GM21576 (cell line): ENCODE data around the gene NAPB.

Experiments used
- ATAC-seq: cut with Tn5 transposase; IDR thresholded peaks from one replicate; pipeline ENCODE4 v1.9.1; 2021; ENCODE audit warnings: mild to moderate bottlenecking, moderate library complexity; ENCODE audit not compliant: unreplicated experiment

Gene NAPB

GRCh38 chr20:23369072-23369823 is 52.0 kb downstream of the NAPB start:
- no peak for ATAC-seq

DNA sequence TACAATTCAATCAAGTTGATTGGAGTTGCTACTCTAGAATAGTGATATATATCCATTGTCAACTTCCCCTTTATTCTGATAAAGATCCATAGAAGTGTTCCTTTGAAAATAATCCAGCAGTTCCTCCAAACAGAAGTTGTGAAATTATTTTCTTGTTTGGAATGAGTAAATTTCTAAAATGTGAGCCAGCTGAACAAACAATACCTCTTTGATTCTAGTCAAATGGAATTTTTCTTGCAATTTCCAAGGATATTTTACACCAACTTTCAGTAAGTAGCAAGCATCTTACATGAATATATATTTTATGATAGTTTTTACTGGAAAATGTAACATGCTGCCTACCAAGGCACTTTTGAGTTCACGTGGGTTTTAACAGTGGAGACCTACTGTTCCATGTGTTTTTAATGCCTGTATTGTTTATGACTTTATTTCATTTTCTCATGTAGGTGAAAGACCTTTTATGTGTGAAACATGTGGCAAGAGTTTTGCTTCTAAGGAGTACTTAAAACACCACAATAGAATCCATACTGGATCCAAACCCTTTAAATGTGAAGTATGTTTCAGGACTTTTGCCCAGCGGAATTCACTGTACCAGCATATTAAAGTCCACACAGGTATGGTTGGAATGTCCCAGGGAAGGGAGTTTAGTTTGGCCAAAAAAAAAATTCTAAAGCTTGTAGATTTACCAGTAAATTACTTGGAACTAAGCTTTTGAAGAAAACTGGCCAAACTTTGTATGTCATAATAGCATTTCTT is 52.8 kb downstream of the NAPB start:
- ATAC-seq = no peak

DNA sequence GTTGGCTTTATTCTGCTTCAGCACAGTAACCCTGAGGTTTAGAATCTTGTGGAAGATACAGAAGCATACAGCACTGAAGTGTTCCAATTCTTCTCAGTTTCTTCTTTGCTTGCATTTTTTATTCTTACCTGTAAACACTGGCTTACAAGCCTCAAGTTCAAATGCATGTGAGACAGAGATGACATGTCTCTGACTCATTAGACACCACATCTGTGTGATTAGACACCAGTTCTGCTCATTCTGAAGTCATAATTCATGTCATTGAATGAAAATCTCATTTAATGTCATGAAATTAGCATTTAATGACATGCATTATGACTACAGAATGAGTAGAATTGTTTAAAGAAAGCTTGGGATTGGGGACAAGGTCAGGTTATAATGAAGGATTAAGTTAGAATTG is 53.5 kb downstream of the NAPB start:
- no peak for ATAC-seq

DNA sequence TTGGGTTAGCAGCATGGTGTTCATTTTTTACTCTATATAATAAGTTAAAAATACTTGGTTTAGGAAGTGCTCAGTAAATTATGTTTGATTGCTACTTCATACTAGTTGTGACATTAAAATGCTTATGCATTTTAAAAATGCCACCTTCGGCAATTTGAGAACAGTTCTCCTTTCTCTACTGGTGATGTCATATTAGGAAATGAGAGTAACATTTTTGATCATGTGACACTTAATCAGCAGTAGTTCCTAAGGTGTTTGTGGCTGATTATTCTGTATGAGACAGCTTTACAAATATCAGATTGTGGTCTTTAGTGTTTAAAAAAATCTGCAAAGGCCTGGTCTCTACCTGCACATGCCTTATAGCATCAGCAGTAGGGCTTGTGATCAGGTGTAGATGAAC is 54.9 kb downstream of the NAPB start:
- ATAC-seq = no peak

DNA sequence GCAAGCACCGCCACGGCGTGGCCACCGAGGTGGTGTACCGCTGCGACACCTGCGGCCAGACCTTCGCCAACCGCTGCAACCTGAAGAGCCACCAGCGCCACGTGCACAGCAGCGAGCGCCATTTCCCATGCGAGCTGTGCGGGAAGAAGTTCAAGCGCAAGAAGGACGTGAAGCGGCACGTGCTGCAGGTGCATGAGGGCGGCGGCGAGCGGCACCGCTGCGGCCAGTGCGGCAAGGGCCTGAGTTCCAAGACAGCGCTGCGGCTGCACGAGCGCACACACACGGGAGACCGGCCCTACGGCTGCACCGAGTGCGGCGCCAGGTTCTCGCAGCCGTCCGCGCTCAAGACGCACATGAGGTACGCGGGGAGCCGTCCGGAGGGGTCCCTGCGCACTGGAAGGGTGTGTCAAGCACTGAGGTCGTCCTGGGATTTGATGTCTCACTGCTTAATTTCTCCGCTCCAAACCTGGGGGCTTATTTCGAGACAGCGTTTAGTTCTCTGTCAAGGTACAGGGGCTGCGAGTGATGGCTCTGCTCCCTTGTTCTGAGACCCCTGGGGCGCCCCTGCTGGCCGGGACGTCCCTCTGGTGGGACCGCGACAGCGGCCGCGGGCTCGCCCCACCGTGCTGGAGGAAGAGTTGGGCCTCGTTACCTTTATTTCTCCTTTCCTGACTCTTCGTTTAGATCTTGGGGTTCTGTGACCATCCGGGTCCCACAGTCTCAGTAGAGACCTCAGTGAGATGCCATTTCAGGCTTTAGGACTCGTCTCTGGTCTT is 55.7 kb downstream of the NAPB start:
- ATAC-seq = no peak

DNA sequence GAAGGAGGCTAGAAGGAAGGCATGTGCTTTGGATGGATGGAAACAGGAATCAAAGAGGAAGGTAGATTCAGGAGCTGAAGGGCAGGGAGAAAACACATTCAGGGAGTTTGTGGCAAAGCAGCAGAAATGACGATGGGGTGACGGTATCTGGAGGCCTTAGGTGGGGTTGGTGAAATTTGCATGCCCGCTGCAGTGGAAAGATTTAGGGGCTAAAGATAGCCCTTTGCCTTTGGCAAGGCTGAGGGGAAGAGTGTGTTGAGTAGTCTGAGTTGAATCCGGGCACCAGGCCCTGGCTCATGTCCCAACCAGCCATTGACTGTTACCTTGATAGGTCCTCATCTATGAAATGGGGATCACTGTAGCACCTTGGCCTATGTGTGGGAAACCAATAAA is 58.0 kb downstream of the NAPB start:
- no peak for ATAC-seq

GRCh38 chr20:23362392-23363256 is 58.7 kb downstream of the NAPB start:
- peak; percentile 5 for ATAC-seq

DNA sequence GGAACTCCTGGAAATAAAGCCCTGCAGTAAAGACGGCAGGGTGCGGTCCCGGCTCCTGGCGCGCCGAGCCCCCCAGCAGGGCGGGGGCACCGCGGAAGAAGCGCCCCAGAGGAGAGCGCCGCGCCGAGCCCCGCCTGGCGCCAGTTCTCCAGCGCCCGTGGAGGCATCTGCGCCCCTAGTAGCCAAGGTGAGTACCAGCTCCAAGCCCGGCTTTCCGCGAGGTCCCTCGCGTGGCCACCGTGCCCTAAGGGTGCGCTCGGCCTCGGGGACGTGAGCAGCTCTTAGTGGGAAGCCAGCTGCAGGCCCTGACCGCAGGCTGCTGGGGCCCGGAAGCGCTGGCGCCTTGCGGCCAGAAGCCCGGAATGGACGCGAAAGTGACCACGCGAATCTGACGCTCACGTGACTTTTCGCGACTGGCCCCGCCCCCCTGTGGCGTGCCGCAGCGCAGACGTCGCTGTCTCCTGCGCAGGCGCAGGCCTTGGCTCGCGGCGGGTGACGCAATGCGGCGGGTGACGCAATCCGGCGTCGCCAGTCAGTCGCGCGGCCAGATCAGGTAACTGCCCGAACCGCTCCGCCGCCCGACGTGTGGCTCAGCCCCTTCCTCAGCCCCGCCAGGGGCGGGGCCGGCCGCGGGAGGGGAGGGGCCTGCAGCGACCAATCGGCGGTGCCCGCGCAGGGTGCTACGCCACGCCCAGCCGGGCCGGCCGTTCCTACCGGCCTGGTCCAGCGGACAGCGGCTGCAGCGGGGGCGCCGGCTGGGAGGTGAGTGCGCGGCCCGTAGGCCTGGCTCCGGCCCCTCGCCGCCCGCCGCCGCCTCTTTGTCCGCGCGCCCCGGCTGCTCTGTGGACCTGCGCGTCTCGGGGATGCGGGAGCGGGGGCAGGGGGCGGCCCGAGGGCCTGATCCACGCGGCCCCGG is 59.6 kb downstream of the NAPB start, which contains the start of gene GZF1:
Gene GZF1 (plus strand): TSS at position 707 of the 916 bp plus-strand sequence. CDS start 2,202 bp downstream, outside the sequence.
- ATAC-seq = peak; percentile 55

GRCh38 chr20:23361119-23361475 is 60.2 kb downstream of the NAPB start:
- no peak for ATAC-seq

GRCh38 chr20:23360531-23360930 is 60.8 kb downstream of the NAPB start:
- ATAC-seq = no peak

- no peak for ATAC-seq
These were observed 62.2 kb downstream of the NAPB start for GRCh38 chr20:23358923-23359593.

DNA sequence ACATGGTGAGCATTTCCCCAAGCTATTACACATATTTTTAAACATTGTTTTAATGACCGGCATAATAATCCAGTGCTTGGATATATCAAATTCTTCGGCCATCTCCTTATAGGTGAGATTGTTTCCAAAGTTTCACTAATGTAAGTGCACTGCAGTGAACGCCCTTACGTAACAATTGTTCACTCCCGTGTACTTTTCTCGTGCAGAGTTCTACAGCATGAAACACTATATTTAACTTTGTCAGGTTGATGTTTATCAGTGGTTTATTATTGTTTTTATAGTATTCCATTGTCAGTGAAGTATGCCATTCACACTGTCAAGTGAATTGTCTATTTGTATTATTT is 62.8 kb downstream of the NAPB start:
- ATAC-seq = no peak

DNA sequence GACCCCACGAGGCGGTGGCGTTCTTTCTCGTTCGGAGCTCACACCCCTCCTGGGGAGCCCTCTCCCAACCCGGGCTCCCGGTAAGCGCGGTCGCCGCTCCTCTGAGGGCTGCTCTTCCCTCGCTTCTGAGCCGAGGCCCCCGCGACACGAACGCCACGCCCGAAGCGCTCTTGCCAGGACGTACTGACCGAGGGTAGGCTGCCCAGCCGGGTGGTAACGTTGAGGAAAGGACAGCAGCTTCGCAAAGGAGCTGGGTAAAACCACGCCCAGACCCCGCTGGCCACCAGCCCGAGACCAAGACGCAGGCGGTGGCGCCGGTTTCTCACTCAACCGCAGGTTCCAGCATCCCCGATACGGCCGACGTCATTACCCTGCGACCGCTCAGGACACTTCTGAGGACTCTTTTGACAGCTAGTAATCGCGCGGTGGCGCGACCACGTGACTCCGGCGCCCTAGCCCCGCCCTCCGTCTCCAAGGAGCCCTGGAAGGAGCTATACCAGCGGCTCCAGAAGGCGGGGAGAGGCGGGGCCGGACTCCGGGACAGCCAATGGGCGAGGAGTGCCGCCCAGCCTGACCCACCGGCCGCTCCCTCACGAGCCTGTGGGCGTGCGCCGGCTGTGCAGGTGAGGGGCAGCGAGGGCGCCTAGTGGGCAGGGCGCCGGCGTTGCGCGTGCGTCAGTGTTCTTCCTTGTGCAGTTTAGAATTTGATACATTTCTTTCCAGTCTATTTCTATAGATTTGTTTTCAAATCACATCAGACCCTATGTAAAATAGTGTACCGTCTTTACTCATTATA is 63.3 kb downstream of the NAPB start:
- peak; percentile 72 for ATAC-seq

DNA sequence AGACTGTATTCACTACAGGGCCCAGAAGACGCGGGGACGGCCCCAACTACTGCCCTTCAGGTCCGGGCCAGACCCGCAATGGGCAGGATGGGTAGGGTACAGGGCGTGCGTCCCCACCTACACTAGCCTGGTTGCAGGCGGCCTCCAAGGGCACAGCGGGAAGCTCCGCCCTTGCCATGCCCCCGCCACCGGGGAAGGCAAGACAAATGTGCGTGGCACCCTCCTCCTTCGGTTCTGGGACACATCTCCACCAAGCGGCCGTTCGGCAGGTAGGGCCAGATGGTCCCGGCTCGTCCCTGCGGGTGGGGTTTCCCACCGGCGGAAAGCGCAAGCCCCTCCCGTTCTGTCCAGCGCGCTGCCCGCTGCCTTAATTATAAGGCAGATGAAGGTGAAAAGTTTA is 65.1 kb downstream of the NAPB start:
- ATAC-seq = no peak

- peak; percentile 34 for ATAC-seq
These were observed 70.1 kb downstream of the NAPB start for GRCh38 chr20:23350904-23351838.

- ATAC-seq = peak; percentile 83
These were observed 70.9 kb downstream of the NAPB start, which contains the start of gene NXT1 for GRCh38 chr20:23350196-23350903. Gene NXT1, plus strand, starts transcription at chr20:23350791. Its CDS starts 3,251 bp downstream, at chr20:23354042.
